Left forelimb (tissue), 1 donor: ENCODE measurements around the gene DSE.

Experiments used
- DNase-seq: peaks from one replicate; pipeline ENCODE4 v3.0.0-alpha.2; 2018; ENCODE audit warnings: low spot score

Gene DSE

DNA sequence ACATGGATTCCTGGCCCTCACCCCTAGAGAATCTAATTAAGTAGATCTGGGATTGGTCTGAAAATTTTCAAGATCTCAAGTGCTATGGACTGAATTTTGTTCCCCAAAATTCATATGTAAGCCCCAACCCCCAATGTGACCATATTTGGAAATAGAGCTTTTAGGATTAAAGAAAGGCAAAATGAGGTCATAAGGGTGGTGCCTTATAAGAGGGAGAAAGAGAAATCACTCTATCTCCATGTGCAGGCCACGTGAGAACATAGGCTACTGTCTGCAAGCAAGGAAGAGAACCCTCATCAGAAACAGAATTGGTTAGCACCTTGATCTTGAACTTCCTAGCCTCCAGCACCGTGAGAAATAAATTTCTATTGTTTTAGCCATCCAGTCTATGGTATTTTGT is 8.5 kb upstream of the DSE start:
- DNase-seq: no peak

DNA sequence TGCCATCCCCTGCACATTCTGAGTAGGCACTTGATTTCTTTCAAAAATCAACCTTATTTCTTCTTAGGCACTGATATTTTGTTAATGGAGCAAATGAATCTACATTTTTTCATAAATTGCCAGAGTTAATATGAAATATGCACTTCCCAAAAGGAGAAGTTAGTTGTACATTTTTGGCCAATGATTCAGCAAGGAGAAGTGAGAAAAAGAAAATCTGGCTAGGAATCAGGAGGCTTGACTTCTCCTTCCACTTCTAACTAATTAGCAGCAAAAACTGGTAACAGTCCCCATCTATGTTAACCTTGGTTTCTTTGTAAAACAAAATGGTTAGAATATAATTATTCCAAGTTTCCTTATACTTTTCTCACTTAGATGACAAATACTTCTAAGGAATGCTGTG is 7.0 kb upstream of the DSE start:
- no peak for DNase-seq

DNA sequence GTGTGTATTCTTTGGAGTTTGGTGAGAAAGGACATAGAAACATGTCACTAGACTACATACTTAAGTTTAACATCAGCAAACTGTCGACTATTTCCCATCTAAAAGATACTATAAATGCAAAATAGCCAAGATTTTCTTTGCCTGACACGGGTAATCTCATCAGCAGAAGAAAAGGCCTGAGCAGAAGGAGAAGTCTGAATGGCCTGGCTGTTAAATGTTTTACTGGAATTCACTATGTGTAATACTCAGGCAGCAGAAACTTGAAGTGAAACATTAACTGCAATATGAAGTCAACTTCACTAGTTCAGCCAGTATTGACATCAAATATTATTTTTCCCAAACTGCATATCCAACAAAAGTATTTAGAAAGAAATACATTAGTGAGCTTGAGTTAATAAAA is 6.4 kb upstream of the DSE start:
- no peak for DNase-seq

GRCh38 chr6:116365743-116366142 is 5.0 kb upstream of the DSE start:
- no peak for DNase-seq

DNA sequence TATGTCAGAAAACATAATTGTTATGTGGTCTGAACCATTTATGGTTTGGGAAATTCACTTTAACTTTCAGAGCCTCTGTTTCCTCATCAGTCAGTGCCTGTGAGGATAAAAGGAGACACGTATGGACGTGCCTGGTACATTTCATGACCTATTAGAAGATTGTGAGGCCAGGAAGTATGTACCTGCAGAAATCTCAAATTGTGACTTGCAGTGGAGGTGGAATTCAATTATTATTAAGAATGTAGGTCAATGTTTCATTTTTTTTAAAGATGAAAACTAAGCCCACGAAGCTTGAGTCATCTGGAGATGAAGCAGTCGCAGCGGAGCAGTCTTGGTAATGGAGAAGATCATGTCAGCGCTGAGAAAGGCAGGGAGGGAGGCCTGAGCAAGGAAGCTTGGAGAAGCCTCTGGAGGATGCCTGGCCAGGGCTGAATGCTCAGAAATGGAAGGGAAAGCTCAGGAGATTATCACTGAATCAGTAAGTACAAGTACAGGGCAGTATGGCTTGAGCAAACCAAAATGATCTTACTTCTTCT is 3.9 kb upstream of the DSE start:
- DNase-seq: no peak

DNA sequence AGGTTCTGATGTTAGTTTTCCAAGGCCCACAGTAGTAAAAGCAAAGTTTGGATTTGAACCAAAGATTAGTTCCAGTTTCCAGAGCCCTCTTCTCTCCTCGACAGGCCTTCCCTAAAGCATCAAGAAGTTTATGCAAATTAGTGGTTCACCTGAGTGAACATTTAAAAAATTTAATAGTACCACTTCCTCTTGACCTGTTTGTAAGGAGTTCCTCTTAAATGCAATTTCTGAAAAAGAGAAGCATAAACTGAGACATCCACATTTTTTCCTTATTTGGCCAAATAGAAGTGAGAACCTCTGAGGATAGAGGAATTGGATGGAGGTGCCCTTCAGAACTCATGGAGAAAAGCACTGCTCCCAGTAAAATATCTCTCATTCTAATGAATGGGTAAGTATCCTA is 1.2 kb upstream of the DSE start:
- no peak for DNase-seq

DNA sequence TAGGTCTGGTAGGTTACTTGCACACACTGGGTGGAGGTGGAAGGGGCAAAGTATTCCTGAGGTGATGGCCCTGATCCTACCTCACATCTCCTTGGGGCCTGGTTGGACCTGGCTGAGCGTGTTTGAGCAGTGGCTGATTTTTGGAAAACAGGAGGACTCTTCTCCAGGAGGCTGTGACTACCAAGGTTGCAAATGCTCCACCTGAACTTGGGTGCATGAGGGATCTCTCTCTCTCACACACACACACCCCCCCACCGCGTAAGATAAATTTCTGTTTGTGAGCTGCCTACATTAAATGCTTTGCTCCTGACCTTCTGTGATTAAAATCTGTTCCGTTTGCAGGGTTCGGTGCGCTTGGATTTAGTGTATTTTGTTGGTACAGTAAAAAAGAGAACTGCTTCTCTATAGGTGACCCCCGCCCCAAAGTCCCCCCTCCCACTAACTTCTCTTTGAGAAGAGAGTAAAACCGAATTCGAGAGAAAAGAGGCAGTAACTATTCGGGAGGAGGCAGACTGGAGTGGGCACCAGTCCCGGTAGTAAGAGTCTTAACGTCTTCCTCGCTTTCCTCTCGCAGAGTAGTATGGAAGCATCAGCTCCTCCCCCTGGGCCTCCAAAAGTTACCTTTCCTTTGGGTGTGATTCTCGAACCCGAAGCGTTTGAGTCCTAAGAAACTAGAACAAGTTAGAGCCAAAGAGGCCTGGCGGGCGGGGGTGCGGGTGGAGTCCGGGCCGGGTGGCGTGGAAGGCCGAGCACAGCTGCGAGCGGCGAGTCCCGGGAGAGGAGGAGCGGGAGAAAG is 585 bp upstream of the DSE start:
- peak; percentile 66 for DNase-seq

GRCh38 chr6:116371120-116371917 is 572 bp downstream of the DSE start:
- peak; percentile 89 for DNase-seq

- DNase-seq: no peak
Measured at GRCh38 chr6:116371918-116372209, 1.1 kb downstream of the DSE start.

DNA sequence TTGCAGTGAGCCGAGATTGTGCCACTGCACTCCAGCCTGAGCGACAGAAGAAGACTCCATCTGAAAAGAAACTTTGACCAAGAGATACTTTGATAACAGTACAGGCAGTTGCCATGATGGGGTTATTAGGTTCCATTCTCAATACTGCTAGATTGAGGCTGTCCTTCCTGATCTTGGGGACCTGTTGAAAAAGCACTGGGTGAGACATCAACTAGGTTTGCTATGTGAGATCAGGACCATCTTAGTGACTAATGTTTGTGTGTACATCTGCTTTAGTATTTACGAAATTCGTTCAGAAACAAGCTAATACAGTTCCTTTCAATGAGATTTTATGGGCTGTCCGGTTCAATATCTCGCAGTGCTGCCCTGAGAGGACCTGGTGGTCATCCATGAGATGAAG is 2.6 kb downstream of the DSE start:
- no peak for DNase-seq

DNA sequence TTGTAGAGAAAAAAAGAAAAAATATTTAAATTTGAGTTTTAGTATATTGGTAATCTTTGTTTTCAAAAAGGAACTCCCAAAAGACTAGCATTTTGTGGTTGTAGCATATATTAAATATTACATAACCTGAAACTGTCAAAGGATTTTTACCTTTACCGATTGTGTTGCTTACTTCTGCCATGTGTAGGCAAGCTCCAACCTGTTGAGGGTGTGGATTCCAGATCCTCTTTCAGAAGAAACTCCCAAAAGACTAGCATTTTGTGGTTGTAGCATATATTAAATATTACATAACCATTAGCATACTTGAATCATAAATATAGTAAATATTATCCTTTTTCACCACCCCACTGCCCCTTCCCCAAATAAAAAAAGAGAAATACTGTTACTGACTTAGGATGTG is 3.2 kb downstream of the DSE start:
- no peak for DNase-seq

DNA sequence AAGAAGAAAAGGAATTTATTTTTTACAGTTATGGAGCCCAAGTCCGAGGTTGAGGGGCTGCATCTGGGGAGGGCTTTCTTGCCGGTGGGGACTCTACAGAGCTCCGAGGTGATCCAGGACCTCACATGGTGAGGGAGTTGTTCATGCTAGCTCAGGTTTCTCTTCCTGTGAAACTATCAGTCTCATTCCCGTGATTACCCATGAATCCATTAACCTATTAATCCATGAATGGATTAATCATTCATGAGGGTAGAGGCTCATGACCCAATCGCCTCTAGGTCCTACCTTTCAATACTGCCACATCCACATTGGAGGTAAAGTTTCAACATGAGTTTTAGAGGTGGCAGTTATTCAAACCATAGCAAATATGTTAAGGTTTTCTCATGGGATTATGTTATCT is 3.8 kb downstream of the DSE start:
- DNase-seq: no peak

GRCh38 chr6:116375262-116375661 is 4.5 kb downstream of the DSE start:
- DNase-seq: no peak

DNA sequence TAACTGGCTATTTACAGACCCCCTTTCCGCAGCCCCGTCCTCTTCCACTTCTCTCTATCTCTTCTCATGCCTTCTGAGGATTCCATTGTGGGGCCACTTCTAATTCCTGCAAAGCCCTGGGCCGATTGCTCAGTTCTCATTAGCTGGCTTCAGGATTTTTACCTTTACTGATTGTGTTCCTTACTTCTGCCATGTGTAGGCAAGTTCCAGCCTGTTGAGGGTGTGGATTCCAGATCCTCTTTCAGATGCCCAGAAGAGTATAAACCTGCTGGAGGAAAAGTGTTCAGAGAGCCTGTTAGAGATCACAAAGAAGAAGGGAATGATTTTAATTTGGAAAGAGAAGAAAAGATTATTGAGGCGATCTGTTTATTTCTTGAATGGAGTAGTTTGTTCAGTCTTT is 5.4 kb downstream of the DSE start:
- no peak for DNase-seq

- no peak for DNase-seq
Measured at GRCh38 chr6:116379764-116380163, 9.0 kb downstream of the DSE start.

DNA sequence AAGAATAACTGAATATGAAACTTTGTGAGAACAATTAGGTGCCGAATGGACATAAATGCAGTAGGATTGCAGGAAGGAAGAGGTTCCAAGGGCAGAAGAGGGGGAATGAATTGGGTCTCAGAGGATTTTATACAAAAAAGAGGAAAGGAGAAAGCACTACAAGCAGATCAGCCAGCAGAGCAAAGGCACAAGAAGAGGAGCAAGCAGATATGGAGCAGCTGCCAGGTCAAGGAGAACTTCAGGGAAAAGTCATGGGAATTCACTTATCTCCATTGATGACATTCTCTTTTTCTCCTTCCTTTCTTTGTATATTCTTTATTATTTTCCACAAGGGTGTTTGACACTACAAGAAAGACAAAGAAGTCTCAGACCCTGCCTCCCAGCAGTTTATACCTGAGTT is 9.6 kb downstream of the DSE start:
- DNase-seq: no peak

DNA sequence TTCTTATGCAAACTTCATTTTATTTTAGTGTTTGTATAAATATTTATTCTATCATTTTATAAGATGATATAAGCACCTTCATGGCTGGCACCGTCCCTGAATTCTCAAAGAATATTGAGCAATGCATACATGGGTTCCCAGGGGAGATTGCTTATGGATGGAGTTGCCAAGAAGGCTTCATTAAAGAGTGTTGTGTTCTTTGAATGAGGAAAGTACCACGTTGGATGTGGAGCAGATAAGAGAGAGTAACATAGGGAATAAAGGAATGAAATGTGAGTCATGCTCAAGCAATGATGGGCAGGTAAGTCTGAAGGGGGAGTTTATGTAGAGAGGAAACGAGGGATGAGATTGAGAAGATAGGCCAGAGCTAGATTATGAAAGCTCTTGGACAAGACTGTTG is 10.3 kb downstream of the DSE start:
- DNase-seq: no peak

- no peak for DNase-seq
Measured at GRCh38 chr6:116382587-116382986, 11.8 kb downstream of the DSE start.

DNA sequence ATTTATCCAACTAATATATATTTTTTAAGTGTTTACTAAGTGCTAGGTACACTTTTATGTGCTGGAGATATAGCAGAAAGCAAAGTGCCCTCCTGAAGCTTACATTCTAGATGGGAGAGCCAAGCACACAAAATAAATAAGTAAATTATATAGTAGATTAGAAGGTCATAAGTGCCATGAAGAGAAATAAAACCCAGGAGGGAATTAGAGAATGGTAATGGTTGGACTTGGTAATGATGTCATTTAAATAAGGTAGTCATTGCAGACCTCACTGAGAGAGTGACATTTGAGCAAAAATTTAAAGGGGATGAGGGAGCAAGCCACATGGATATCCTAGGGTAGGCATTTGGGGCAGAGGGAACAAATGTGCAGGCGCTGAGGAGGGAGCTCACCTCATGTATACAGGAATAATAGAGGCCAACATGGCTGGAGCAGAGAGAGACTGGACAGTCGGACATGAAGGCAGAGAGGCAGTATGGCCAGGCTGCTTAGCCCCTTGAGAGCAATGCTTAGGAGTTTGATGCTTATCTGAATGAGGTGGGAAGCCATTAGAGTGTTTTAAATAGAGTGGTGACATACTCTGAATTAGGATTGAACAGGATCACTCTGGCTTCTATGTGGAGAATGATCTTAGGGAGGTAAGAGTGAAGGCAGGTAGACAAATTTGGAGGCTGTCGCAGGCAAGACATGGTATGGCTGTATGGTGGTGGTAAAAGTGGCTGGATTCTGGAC is 14.1 kb downstream of the DSE start:
- DNase-seq: no peak

DNA sequence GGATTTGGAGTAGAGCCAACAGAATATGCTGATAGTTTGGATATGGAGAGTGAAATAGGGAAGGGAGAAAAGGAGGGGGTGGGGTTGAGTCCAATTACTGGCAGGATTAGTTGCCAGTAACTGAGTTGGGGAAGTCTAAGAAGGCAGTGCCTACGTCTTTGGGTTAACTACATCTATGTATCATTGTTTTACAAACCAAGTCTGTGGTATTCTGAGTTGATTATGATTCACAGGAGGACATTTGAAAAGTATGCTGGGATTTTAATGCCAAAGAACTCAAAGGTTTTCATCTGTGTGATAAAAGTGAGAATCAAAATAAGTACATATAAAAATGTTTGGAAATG is 14.7 kb downstream of the DSE start:
- no peak for DNase-seq

GRCh38 chr6:116385921-116386320 is 15.2 kb downstream of the DSE start:
- no peak for DNase-seq

DNA sequence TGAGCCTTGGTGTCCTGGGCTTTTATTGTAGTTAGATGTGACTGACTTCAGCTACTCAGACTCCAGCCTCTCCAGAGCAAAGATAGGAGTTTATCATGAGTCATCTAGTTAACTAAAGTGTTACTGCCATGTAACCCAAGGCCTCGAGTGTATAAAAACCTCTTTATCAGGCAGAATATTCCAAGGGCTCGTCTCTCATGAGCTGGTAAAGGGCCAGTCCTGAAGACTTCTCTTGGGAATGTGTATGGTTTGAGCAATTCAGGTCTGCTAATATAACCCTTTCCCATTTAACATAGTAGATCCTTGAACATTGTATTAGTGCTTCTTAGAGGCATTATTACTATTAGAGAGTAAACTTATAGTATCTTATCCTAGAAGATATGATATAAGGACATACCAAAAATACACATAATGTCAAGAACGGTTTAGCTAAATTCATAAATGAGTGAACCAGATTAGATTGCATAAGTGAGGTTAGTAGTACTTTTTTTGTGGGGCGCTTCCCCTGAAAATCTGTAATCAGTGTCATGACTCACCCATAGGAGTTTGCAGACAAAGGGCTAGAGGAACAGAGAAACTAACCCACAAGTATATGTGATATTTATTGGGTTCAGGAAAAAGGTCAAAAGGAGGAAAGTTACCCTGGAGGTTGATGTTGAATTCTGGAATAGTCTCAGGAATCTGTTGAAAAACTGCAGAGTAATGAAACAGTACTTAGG is 16.0 kb downstream of the DSE start:
- no peak for DNase-seq
